ENCODE results near the gene FAM13A. TPM values are rescaled to one million over a fixed set of nuclear protein-coding genes. Genes with fewer than 3 reads are reported as not detected.

The FAM13A gene
- total and polyA plus RNA-seq, 9 of the 15 experiments (the other 6 are each of a cell fraction or from before 2014, with no cell fraction given) = 11.3 to 23.3 (median 14.7) TPM

GRCh38 chr4:88771883-88772450, 285.0 kb downstream of the FAM13A start:
- Histone ChIP-seq H3K4me2 (ENCODE audit: insufficient read depth, low read length) (no peak overlapping the region), H3K79me2 (ENCODE audit: control insufficient read depth, insufficient read depth, low read length) (no peaks in the 10 kb centered on the region), H3K9ac (ENCODE audit: insufficient read depth in 1 of 2, low read depth in 2 of 2, low read length in 2 of 2) (no peak overlapping the region), H3K27me3 (ENCODE audit: control insufficient read depth in 2 of 2, insufficient read depth in 2 of 2, low read length in 2 of 2) (no peaks in the 10 kb centered on the region), H3K27ac (ENCODE audit: extremely low read depth, low read depth, low read length) (no peak overlapping the region), H3K4me3 (no peak overlapping the region), H2AFZ (ENCODE audit: low read depth, low read length) (no peak overlapping the region), H3K4me1 (replicated peaks in 1 of 2; ENCODE audit: control insufficient read depth in 2 of 2, insufficient read depth in 2 of 2, low read length in 2 of 2) (no peaks in the 10 kb centered on the region), H4K20me1 (replicated peaks; ENCODE audit: control insufficient read depth, insufficient read depth, low read length) (no peaks in the 10 kb centered on the region), H3K9me1 (ENCODE audit: control insufficient read depth, insufficient read depth, low read length) (no peaks in the 10 kb centered on the region), H3K9me3 (replicated peaks; ENCODE audit: control insufficient read depth, insufficient read depth, low read depth, low read length) (no peaks in the 10 kb centered on the region), H3K36me3 (ENCODE audit: control insufficient read depth, insufficient read depth, low read length) (no peaks in the 10 kb centered on the region; the same call in 2 of the 3 replicates)
- ATAC-seq (no peak), DNase-seq (ENCODE audit: extremely low read depth in 1 of 4, low spot score in 3 of 4) (no peak), FAIRE-seq (no peak)
- intact Hi-C loops (cut with micrococcal nuclease) (no loop called here), in situ Hi-C loops (cut with MboI) (no loop called here)
- TF ChIP-seq EZH2 (IDR thresholded peaks at IDR 0.05; ENCODE audit: borderline replicate concordance, low read depth, low read length) (no peak), YY1 (IDR thresholded peaks at IDR 0.05; ENCODE audit: borderline replicate concordance in 1 of 3, control insufficient read depth in 1 of 3, extremely low read depth in 1 of 3, insufficient read depth in 3 of 3, insufficient read length in 1 of 3, insufficient replicate concordance in 2 of 3, low read depth in 1 of 3, low read length in 2 of 3) (no peak), NR1H2 (CRISPR knock-in tag; IDR thresholded peaks at IDR 0.05) (no peak), CTCFL (IDR thresholded peaks at IDR 0.05; ENCODE audit: borderline replicate concordance, insufficient read depth, low read depth, low read length, poor library complexity, severe bottlenecking) (no peak), FIP1L1 (IDR thresholded peaks at IDR 0.05; ENCODE audit: low read depth, low read length, poor library complexity, severe bottlenecking) (no peak), ZNF165 (CRISPR knock-in tag; IDR thresholded peaks at IDR 0.05; ENCODE audit: borderline replicate concordance) (no peak)
- no TSS peak for BruUV-seq (replicated peaks)
- POLR2A ChIA-PET = interaction anchor here (1.1 kb wide), 1 partner anchor 22 kb away, joined by 3 read pairs; no protein-coding TSS in a partner anchor
- CTCF ChIA-PET (ENCODE audit: low intra/inter-chr PET ratio) = interaction anchor here (1.4 kb wide), 1 partner anchor 253 kb away, joined by 4 read pairs; no protein-coding TSS in a partner anchor
- WGBS (ENCODE audit: insufficient coverage, low coverage, missing lambda C conversion rate) = 62% methylated on average over 4 of the region's 4 CpGs

Data from K562 (cell line).